HG03442 (cell line): ENCODE data around the gene KLF6.
"Not testable (repeated sequence)": the region's sequence is repeated elsewhere in the genome, so short reads cannot be mapped to it uniquely, and the experiment has no call there.

Experiments
- ATAC-seq: cut with Tn5 transposase; IDR thresholded peaks from one replicate; pipeline ENCODE4 v1.9.1; 2021; ENCODE audit warnings: mild to moderate bottlenecking, moderate library complexity; ENCODE audit not compliant: unreplicated experiment

KLF6 gene

DNA sequence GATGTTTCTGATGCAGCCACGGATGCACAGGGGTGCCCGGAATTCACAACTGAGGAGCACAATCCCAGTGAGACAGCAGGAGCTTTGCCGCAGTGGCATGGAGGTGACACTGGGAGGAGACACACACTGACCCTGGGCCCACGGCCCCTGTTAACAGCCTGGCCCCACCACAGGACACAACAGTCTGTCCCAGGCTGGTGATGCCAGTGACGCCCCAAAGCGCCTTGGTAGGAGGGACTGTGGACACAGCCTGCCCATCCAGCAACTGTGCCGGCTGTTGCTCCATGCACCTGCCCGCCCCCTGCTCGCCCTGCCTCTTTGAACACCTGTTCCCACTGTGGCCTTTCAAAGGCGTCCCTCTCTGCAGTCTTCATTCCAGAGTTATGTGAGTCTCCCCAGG, 49.8 kb downstream of the KLF6 start:
- no peak for ATAC-seq

DNA sequence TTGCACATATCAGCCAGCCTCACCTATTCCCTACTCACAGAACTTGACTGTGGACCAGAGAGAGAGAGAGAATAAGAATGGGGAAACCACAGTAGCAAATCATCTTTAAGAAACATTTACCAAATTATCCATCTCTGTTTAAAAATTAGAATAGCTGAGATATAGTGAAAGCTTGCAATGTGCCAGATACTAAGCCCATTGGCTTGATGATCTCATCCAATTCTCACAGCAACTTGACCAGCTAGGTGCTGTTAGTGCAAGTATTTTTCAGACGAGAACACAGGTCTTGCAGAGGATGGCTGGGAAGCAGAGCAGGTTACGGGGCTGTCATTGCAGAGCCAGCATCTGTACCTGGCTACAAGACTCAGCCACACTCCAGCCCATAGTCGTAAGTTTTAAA, 50.9 kb downstream of the KLF6 start:
- no peak for ATAC-seq

DNA sequence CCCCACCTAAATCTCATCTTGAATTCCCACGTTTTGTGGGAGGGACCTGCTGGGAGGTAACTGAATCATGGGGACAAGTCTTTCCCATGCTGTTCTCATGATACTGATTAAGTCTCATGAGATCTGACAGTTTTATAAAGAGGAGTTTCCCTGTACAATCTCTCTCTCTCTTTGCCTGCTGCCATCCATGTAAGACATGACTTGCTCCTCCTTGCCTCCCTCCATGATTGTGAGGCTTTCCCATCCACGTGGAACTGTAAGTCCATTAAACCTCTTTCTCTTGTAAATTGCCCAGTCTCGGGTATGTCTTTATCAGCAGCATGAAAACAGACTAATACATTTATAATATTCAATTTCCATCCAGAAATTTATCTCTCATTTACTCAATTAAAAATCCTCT, 52.8 kb downstream of the KLF6 start:
- not testable (repeated sequence) for ATAC-seq

DNA sequence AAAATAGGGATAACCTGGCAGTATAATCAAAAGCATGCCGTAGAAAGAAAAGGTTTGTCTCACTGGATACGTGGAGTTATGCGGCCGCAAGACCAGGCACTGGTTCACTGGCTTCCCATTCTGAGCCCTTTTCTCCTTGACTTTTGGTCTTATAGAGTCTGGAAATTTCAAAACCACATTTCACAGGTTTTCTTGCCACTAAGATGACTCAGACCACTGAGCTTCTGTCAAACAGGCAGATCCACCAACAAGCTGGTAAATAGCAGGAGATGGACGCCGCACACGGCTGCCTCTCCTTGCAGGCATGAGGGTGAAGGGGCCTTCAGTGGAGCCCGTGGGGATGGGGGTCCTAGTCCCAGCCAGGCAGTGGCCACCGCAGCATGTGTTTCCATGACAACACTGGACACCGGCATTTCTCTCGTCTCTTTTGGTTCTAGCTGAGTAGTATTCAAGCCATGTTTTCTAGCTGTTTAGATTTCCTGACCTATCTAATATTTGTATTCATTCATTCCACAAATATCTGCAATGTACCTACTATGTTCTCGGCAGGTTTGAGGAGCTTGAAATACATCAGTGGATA, 55.5 kb downstream of the KLF6 start:
- ATAC-seq = no peak

DNA sequence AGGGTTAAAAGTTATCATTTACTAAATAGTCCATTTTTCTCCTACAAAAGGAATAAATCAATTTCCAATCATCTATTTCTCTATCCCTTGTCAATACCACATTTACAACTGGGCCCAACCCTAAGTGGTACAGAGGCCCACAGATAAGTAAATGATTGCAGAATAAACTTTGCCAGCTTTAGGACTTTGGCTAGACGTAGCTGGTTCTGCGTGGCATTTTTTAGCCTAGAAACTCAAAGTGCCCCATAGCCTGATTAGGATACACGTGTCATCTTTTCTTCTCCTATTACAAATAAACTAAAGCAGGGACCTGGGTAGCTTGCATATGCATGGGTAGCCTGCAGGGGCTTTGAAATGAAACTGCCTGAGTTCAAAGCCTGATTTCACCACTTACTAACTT, 56.4 kb downstream of the KLF6 start:
- no peak for ATAC-seq

DNA sequence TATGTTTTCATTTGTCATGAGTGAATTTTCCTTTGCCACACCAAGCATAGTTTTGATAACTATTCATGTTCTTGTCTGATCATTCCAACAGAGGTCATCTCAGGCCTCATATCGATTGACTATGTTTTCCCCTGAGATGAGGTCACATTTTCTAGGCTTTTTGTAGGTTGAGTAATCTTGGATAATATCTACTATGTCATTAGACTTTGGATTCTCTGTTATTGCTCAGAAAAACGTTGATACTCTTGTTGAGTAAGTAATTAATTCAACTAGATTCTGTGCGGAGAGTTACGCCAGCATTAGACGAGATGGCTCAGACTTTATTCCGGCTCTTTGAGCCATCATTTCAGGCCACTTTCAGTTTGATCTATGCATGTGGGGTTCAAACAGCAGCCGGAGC, 57.7 kb downstream of the KLF6 start:
- no peak for ATAC-seq
